IMR-90 (cell line): Measurements from ENCODE around the gene RAD1. TPM values are rescaled to one million over a fixed set of nuclear protein-coding genes. Genes with fewer than 3 reads are reported as not detected.

ENCODE experiments used
- ATAC-seq: fragments of 200-7000 bp; cut with Tn5 transposase; 2 replicates; pipeline ENCODE4 v1.9.1; 2020; ENCODE audit warnings: low read depth, mild to moderate bottlenecking, moderate library complexity
- BruUV-seq: library from RNA; stranded (reverse); fragments of 400-500 nt; replicated peaks from 2 replicates; lab custom pipeline; 2021; lab: Mats Ljungman, UMichigan
- CTCF ChIA-PET: fragments of 300-600 bp; formaldehyde crosslinking; extraction: SDS; loops from one replicate; lab custom pipeline; 2021; ENCODE audit warnings: antibody characterized with exemption; lab: Yijun Ruan, JAX
- POLR2A ChIA-PET: fragments of 300-600 bp; sonication (Branson Sonifier 250); formaldehyde crosslinking; loops from one replicate; lab custom pipeline; 2022; ENCODE audit warnings: antibody characterized with exemption; ENCODE audit not compliant: unreplicated experiment; lab: Charles Lee
- DNase-seq: peaks from one replicate; pipeline ENCODE4 v3.0.0; 2013
- H2AFZ ChIP-seq: replicated peaks from 2 replicates; pipeline ENCODE3; 2013; ENCODE audit warnings: low read length, mild to moderate bottlenecking; ENCODE audit not compliant: poor library complexity
- H2AK5ac ChIP-seq: 2 replicates; pipeline ENCODE4 v1.6.1; 2013; ENCODE audit warnings: low read depth, low read length, inconsistent platforms
- H2AK9ac ChIP-seq: replicated peaks from 2 replicates; pipeline ENCODE3; 2013; ENCODE audit warnings: mild to moderate bottlenecking, low read depth, low read length, moderate library complexity; ENCODE audit not compliant: poor library complexity
- H2BK120ac ChIP-seq: 2 replicates; pipeline ENCODE4 v1.6.1; 2013; ENCODE audit warnings: low read depth, low read length, inconsistent platforms
- H2BK15ac ChIP-seq: 3 replicates; pipeline ENCODE4 v1.6.1; 2013; ENCODE audit warnings: low read depth, low read length, inconsistent platforms
- H2BK20ac ChIP-seq: 2 replicates; pipeline ENCODE4 v1.6.1; 2013; ENCODE audit warnings: low read depth, mild to moderate bottlenecking, inconsistent platforms, low read length, moderate library complexity
- H2BK5ac ChIP-seq: 2 replicates; pipeline ENCODE4 v1.6.1; 2013; ENCODE audit warnings: mild to moderate bottlenecking, low read depth, low read length, inconsistent platforms; ENCODE audit not compliant: poor library complexity, severe bottlenecking
- H3K14ac ChIP-seq: replicated peaks from 2 replicates; pipeline ENCODE4 v1.6.1; 2013; ENCODE audit warnings: low read depth, low read length, inconsistent platforms
- H3K18ac ChIP-seq: 2 replicates; pipeline ENCODE4 v1.6.1; 2013; ENCODE audit warnings: low read depth, low read length, control low read depth
- H3K23ac ChIP-seq: 2 replicates; pipeline ENCODE4 v1.6.1; 2013; ENCODE audit warnings: low read depth, low read length, inconsistent platforms
- H3K27ac ChIP-seq: 2 replicates; pipeline ENCODE4 v1.5.1; 2013; ENCODE audit warnings: mild to moderate bottlenecking, control low read depth, low read length; ENCODE audit not compliant: insufficient read depth
- H3K27me3 ChIP-seq: 2 replicates; pipeline ENCODE4 v1.6.1; 2013; ENCODE audit warnings: low read length; ENCODE audit not compliant: control insufficient read depth, insufficient read depth
- H3K36me3 ChIP-seq: 2 replicates; pipeline ENCODE4 v1.6.1; 2013; ENCODE audit warnings: low read length, mixed read lengths; ENCODE audit not compliant: control insufficient read depth, insufficient read depth
- H3K4ac ChIP-seq: 2 replicates; pipeline ENCODE4 v1.6.1; 2013; ENCODE audit warnings: low read depth, low read length, inconsistent platforms
- H3K4me1 ChIP-seq: 2 replicates; pipeline ENCODE4 v1.6.1; 2013; ENCODE audit warnings: low read length, mixed read lengths; ENCODE audit not compliant: control insufficient read depth, insufficient read depth
- H3K4me2 ChIP-seq: 2 replicates; pipeline ENCODE4 v1.6.1; 2013; ENCODE audit warnings: low read depth, mild to moderate bottlenecking, control low read depth, low read length, moderate library complexity
- H3K4me3 ChIP-seq: 2 replicates; pipeline ENCODE4 v1.5.1; 2013; ENCODE audit warnings: low read depth, mild to moderate bottlenecking, control low read depth, low read length, moderate library complexity; ENCODE audit not compliant: insufficient read depth
- H3K56ac ChIP-seq: 2 replicates; pipeline ENCODE4 v1.6.1; 2013; ENCODE audit warnings: low read length, inconsistent platforms; ENCODE audit not compliant: insufficient read depth; ENCODE audit errors: extremely low read depth
- H3K79me1 ChIP-seq, 2 experiments: 2 replicates each; pipeline ENCODE4 v1.6.1; 2013; ENCODE audit warnings: low read length in 2 of 2, inconsistent platforms in 1 of 2, low read depth in 1 of 2
- H3K9ac ChIP-seq: 2 replicates; pipeline ENCODE4 v1.6.1; 2013; ENCODE audit warnings: low read depth, low read length, control low read depth
- H3K9me1 ChIP-seq: 2 replicates; pipeline ENCODE4 v1.6.1; 2013; ENCODE audit warnings: low read length, inconsistent platforms; ENCODE audit not compliant: insufficient read depth
- H3K9me3 ChIP-seq: 2 replicates; pipeline ENCODE4 v1.6.1; 2013; ENCODE audit warnings: low read length; ENCODE audit not compliant: control insufficient read depth, insufficient read depth
- H4K20me1 ChIP-seq: 2 replicates; pipeline ENCODE4 v1.6.1; 2013; ENCODE audit warnings: low read length, inconsistent platforms; ENCODE audit not compliant: insufficient read depth
- H4K5ac ChIP-seq: 2 replicates; pipeline ENCODE4 v1.6.1; 2013; ENCODE audit warnings: mild to moderate bottlenecking, low read depth, low read length, control low read depth
- H4K8ac ChIP-seq, 2 experiments: 2 replicates each; pipeline ENCODE4 v1.6.1; 2013; ENCODE audit warnings: low read depth in 2 of 2, low read length in 2 of 2, control low read depth in 1 of 2, inconsistent platforms in 1 of 2
- H4K91ac ChIP-seq: 2 replicates; pipeline ENCODE4 v1.6.1; 2013; ENCODE audit warnings: low read depth, low read length, inconsistent platforms; ENCODE audit not compliant: insufficient read depth
- BHLHE40 ChIP-seq: fragments of 150-350 bp; IDR thresholded peaks from 2 replicates; pipeline ENCODE4 v1.6.1; 2016; ENCODE audit warnings: mild to moderate bottlenecking, low read depth, low read length
- CEBPB ChIP-seq: IDR thresholded peaks from 2 replicates; pipeline ENCODE4 v1.6.1; 2012; ENCODE audit warnings: low read depth, low read length, improper control_type of control experiment
- CHD1 ChIP-seq: IDR thresholded peaks from 2 replicates; pipeline ENCODE4 v1.6.1; 2012; ENCODE audit warnings: low read depth, low read length, improper control_type of control experiment
- CTCF ChIP-seq: conservative IDR thresholded peaks from 2 replicates; pipeline ENCODE4 v1.5.1; 2012; ENCODE audit warnings: mild to moderate bottlenecking, low read depth, low read length, improper control_type of control experiment
- ELK1 ChIP-seq: fragments of 150-350 bp; IDR thresholded peaks from 2 replicates; pipeline ENCODE4 v1.6.1; 2016; ENCODE audit warnings: low read depth, mild to moderate bottlenecking, low read length, moderate library complexity, borderline replicate concordance
- FOS ChIP-seq: fragments of 150-350 bp; IDR thresholded peaks from 2 replicates; pipeline ENCODE4 v1.6.1; 2016; ENCODE audit warnings: low read depth, low read length
- MAFK ChIP-seq: IDR thresholded peaks from 2 replicates; pipeline ENCODE4 v1.6.1; 2012; ENCODE audit warnings: low read depth, low read length, improper control_type of control experiment
- MAZ ChIP-seq: IDR thresholded peaks from 2 replicates; pipeline ENCODE4 v1.6.1; 2012; ENCODE audit warnings: low read depth, mild to moderate bottlenecking, low read length, improper control_type of control experiment, moderate library complexity, borderline replicate concordance
- MXI1 ChIP-seq: IDR thresholded peaks from 2 replicates; pipeline ENCODE4 v1.6.1; 2012; ENCODE audit warnings: low read depth, mild to moderate bottlenecking, low read length, moderate library complexity, borderline replicate concordance
- NFE2L2 ChIP-seq: fragments of 150-350 bp; IDR thresholded peaks from 2 replicates; pipeline ENCODE4 v1.6.1; 2016; ENCODE audit warnings: low read depth, mild to moderate bottlenecking, low read length
- POLR2A ChIP-seq: IDR thresholded peaks from 2 replicates; pipeline ENCODE4 v1.6.1; 2012; ENCODE audit warnings: mild to moderate bottlenecking, low read depth, low read length
- RAD21 ChIP-seq: IDR thresholded peaks from 2 replicates; pipeline ENCODE4 v1.6.1; 2012; ENCODE audit warnings: low read length, improper control_type of control experiment
- RCOR1 ChIP-seq: IDR thresholded peaks from 2 replicates; pipeline ENCODE4 v1.6.1; 2012; ENCODE audit warnings: mild to moderate bottlenecking, low read length, improper control_type of control experiment; ENCODE audit not compliant: insufficient replicate concordance
- RFX5 ChIP-seq: IDR thresholded peaks from 2 replicates; pipeline ENCODE4 v1.8.0; 2012; ENCODE audit warnings: low read depth, mild to moderate bottlenecking, low read length, moderate library complexity
- SMC3 ChIP-seq: fragments of 150-350 bp; IDR thresholded peaks from 2 replicates; pipeline ENCODE4 v1.6.1; 2016; ENCODE audit warnings: low read depth, mild to moderate bottlenecking, antibody characterized with exemption, low read length, moderate library complexity
- USF2 ChIP-seq: fragments of 150-350 bp; IDR thresholded peaks from 2 replicates; pipeline ENCODE4 v1.6.1; 2017; ENCODE audit warnings: mild to moderate bottlenecking, antibody characterized with exemption, low read length, low read depth
- WGBS, 2 experiments: methylation state at CpG; one replicate each; pipeline versions ENCODE4 v1.1.5 to v1.1.7; 2013; ENCODE audit warnings: missing lambda C conversion rate in 2 of 2; ENCODE audit not compliant: insufficient read length in 1 of 2; ENCODE audit errors: extremely low coverage in 2 of 2; 5-methylcytosine and 5-hydroxymethylcytosine counted together
- dilution Hi-C: fragments of 300-500 bp; cut with HindIII; formaldehyde crosslinking; loops from one replicate; pipeline ENCODE4 v1.14.3; 2018; ENCODE audit warnings: low sequenced_read_pairs; ENCODE audit not compliant: unreplicated experiment
- in situ Hi-C: fragments of 300-500 bp; cut with MboI; formaldehyde crosslinking; loops from 3 replicates; pipeline ENCODE4 v1.14.3; 2019; ENCODE audit warnings: low sequenced_read_pairs, inconsistent platforms, mixed read lengths
- intact Hi-C: fragments of 100-400 bp; cut with micrococcal nuclease; formaldehyde crosslinking; loops from 2 replicates; pipeline ENCODE4 v1.10.0; 2022
- polyA plus RNA-seq, 3 experiments: library from polyadenylated mRNA; depleted of rRNA; stranded (reverse); fragments of >200 nt; gene quantifications; 2 replicates each; pipeline ENCODE4 v1.2.3, GENCODE V29; 2012; ENCODE audit warnings: low replicate concordance in 1 of 3
- total RNA-seq: library from RNA; depleted of rRNA; stranded (reverse); fragments of >200 nt; gene quantifications from 2 replicates; pipeline ENCODE4 v1.2.3, GENCODE V29; 2012

RAD1 gene
- total and polyA plus RNA-seq, 2 of the 4 experiments (the other 2 are of a cell fraction), result 18.5 to 21.5 TPM

- no peaks in the 10 kb centered on the region for H4K20me1 ChIP-seq
- no peak overlapping the region for H2AK5ac ChIP-seq
- H3K4ac ChIP-seq, result no peak overlapping the region
- H3K4me3 ChIP-seq, result no peak overlapping the region
- no peak overlapping the region for H4K91ac ChIP-seq
- ATAC-seq (no peak), DNase-seq (no peak)
- no peaks in the 10 kb centered on the region for H3K9me3 ChIP-seq
- no peak overlapping the region for H3K18ac ChIP-seq
- CTCF ChIA-PET, result no interaction called here
- intact Hi-C loops (no loop called here), dilution Hi-C loops (no loop called here), in situ Hi-C loops (no loop called here)
- no peak overlapping the region for H3K4me2 ChIP-seq
- H3K79me1 ChIP-seq, result no peaks in the 10 kb centered on the region
- no peak overlapping the region for H3K9ac ChIP-seq
- no peak overlapping the region for H2AFZ ChIP-seq
- H2BK5ac ChIP-seq, result no peak overlapping the region
- H3K4me1 ChIP-seq, result no peaks in the 10 kb centered on the region
- no peak overlapping the region for H2AK9ac ChIP-seq
- no CpG with 5 or more reads among the region's 3 CpGs for WGBS, 2 experiments
- no peak overlapping the region for H3K56ac ChIP-seq
- POLR2A ChIA-PET, result no interaction called here
- no peak overlapping the region for H2BK120ac ChIP-seq
- H3K27me3 ChIP-seq, result no peaks in the 10 kb centered on the region; the same call in 1 of the 2 replicates
- no peak overlapping the region for H3K14ac ChIP-seq
- H4K5ac ChIP-seq, result no peak overlapping the region
- TF ChIP-seq NFE2L2 (no peak), CEBPB (no peak), ELK1 (no peak), MAZ (no peak), POLR2A (no peak), RCOR1 (no peak), RAD21 (no peak), FOS (no peak), SMC3 (no peak), MXI1 (no peak), CHD1 (no peak), MAFK (no peak), BHLHE40 (no peak), RFX5 (no peak), USF2 (no peak), CTCF (no peak)
- no TSS peak for BruUV-seq
- no peak overlapping the region for H4K8ac ChIP-seq
- no peaks in the 10 kb centered on the region for H3K36me3 ChIP-seq
- H2BK20ac ChIP-seq, result no peak overlapping the region
- no peak overlapping the region for H3K23ac ChIP-seq
- H2BK15ac ChIP-seq, result no peak overlapping the region
- no peak overlapping the region for H3K27ac ChIP-seq
- no peaks in the 10 kb centered on the region for H3K9me1 ChIP-seq
Measured at GRCh38 chr5:34867660-34868059, 47.6 kb downstream of the RAD1 start.
